ENCODE measurements around the gene KIAA0513. TPM values are rescaled to one million over a fixed set of nuclear protein-coding genes. Genes with fewer than 3 reads are reported as not detected.

Gene KIAA0513
- total RNA-seq, 1 experiment from 2014 or later = 6.6 TPM

DNA sequence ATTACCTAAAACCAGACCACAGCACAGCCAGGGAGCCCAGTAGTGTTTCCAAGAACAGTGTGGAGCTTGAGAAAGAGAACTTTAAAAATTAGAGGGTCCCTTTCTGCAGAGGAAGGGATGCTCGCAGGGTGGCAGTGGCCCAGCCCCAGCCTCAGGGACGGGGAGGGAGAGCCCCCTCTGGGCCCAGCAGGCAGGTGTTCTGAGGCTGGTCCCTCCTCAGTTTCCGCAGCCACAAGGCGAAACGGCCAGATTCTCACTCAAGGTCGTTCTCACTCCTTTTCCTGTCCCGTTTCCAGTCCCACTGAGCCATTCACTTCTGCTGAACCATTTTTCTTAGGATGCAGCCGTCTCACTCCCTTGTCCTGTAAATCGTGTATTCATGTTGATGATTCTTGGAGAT, 64.7 kb downstream of the KIAA0513 start:
- Histone ChIP-seq H3K9me2 (ENCODE audit: insufficient read depth) (no peaks in the 10 kb centered on the region), H2AFZ (ENCODE audit: low read depth, low read length, poor library complexity, severe bottlenecking) (no peak overlapping the region), H3K27me3 (ENCODE audit: insufficient read depth, low read length) (peaks cover 9% of the 10 kb centered on the region), H3K27ac (ENCODE audit: low read depth, low read length) (no peak overlapping the region), H3K79me2 (ENCODE audit: insufficient read depth, low read length) (no peaks in the 10 kb centered on the region), H3K4me2 (ENCODE audit: low read length) (no peak overlapping the region), H3K4me3 (replicated peaks in 1 of 2; ENCODE audit: low read depth in 1 of 2, low read length in 2 of 2) (no peak overlapping the region), H3K4me1 (ENCODE audit: control insufficient read depth in 1 of 2, insufficient read depth in 2 of 2, low read length in 2 of 2) (no peaks in the 10 kb centered on the region), H3K9me3 (ENCODE audit: control insufficient read depth in 1 of 2, insufficient read depth in 1 of 2, low read depth in 1 of 2, low read length in 2 of 2) (no peaks in the 10 kb centered on the region), H3K9ac (ENCODE audit: low read length) (no peak overlapping the region), H4K20me1 (ENCODE audit: insufficient read depth) (no peaks in the 10 kb centered on the region), H3K36me3 (ENCODE audit: control insufficient read depth in 1 of 2, insufficient read depth in 2 of 2, low read length in 2 of 2) (no peaks in the 10 kb centered on the region)
- DNase-seq (ENCODE audit: low read depth, low spot score) (no peak), ATAC-seq (no peak)
- CTCF ChIA-PET = no interaction called here
- BruUV-seq (replicated peaks) = no TSS peak
- POLR2A ChIA-PET = no interaction called here
- RAD21 ChIA-PET (ENCODE audit: low non-redundant PET in 1 of 2, low total read pairs in 2 of 2, uncharacterized antibody in 2 of 2, unreplicated experiment in 2 of 2) = no interaction called here
- TF ChIP-seq EZH2 (IDR thresholded peaks at IDR 0.05) (no peak), CEBPB (IDR thresholded peaks at IDR 0.05; ENCODE audit: low read depth) (no peak), CBX3 (IDR thresholded peaks at IDR 0.05; ENCODE audit: low read depth) (no peak), EGR1 (IDR thresholded peaks at IDR 0.05; ENCODE audit: low read depth) (no peak), SIN3A (IDR thresholded peaks at IDR 0.05; ENCODE audit: low read depth) (no peak), ZFX (IDR thresholded peaks at IDR 0.05) (no peak), POLR2A (IDR thresholded peaks at IDR 0.05; ENCODE audit: borderline replicate concordance, extremely low read depth, insufficient read depth, insufficient read length) (no peak), RAD21 (IDR thresholded peaks at IDR 0.05; ENCODE audit: low read depth) (no peak), POLR2AphosphoS5 (IDR thresholded peaks at IDR 0.05; ENCODE audit: low read depth, low read length) (no peak), SRF (IDR thresholded peaks at IDR 0.05; ENCODE audit: low read depth) (no peak), EZH2phosphoT487 (IDR thresholded peaks at IDR 0.05; ENCODE audit: borderline replicate concordance) (no peak)
- TF ChIP-seq, protein P1, sequence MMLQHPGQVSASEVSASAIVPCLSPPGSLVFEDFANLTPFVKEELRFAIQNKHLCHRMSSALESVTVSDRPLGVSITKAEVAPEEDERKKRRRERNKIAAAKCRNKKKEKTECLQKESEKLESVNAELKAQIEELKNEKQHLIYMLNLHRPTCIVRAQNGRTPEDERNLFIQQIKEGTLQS (IDR thresholded peaks at IDR 0.05) = no peak
- TF ChIP-seq, protein P2, sequence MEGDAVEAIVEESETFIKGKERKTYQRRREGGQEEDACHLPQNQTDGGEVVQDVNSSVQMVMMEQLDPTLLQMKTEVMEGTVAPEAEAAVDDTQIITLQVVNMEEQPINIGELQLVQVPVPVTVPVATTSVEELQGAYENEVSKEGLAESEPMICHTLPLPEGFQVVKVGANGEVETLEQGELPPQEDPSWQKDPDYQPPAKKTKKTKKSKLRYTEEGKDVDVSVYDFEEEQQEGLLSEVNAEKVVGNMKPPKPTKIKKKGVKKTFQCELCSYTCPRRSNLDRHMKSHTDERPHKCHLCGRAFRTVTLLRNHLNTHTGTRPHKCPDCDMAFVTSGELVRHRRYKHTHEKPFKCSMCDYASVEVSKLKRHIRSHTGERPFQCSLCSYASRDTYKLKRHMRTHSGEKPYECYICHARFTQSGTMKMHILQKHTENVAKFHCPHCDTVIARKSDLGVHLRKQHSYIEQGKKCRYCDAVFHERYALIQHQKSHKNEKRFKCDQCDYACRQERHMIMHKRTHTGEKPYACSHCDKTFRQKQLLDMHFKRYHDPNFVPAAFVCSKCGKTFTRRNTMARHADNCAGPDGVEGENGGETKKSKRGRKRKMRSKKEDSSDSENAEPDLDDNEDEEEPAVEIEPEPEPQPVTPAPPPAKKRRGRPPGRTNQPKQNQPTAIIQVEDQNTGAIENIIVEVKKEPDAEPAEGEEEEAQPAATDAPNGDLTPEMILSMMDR (IDR thresholded peaks at IDR 0.05 in 2 of 3, conservative IDR thresholded peaks at IDR 0.05 in 1 of 3; ENCODE audit: borderline replicate concordance in 1 of 3, insufficient read depth in 1 of 3, low read depth in 2 of 3, low read length in 2 of 3) = no peak
- intact Hi-C loops (cut with micrococcal nuclease) = no loop called here
